Upper lobe of left lung (tissue), 4 donors: ENCODE results near the gene LGR5.

ENCODE experiments used
- CTCF ChIP-seq, 6 experiments: fragments of 450-650 bp in 4 of 6; fragments of 200-600 bp in 2 of 6; sonication (generic) in 2 of 6; IDR thresholded peaks; one replicate each; pipeline ENCODE4 v1.5.1; 2016 to 2019; ENCODE audit warnings: antibody characterized with exemption in 6 of 6
- EP300 ChIP-seq, 4 donors: sonication (generic); formaldehyde crosslinking; IDR thresholded peaks; one replicate each; pipeline ENCODE4 v1.5.1; 2017; ENCODE audit warnings: antibody characterized with exemption in 4 of 4, control low read depth in 2 of 4
- POLR2A ChIP-seq, 4 donors: fragments of 450-650 bp; IDR thresholded peaks; one replicate each; pipeline ENCODE4 v1.5.1; 2016 to 2017; ENCODE audit warnings: antibody characterized with exemption in 4 of 4, mild to moderate bottlenecking in 2 of 4
- POLR2AphosphoS5 ChIP-seq, 2 donors: sonication (generic); formaldehyde crosslinking; IDR thresholded peaks; one replicate each; pipeline ENCODE4 v1.5.1; 2017; ENCODE audit warnings: antibody characterized with exemption in 2 of 2

- TF ChIP-seq CTCF (IDR thresholded peaks at IDR 0.05): no peak
- TF ChIP-seq POLR2A (IDR thresholded peaks at IDR 0.05): no peak
- TF ChIP-seq EP300 (IDR thresholded peaks at IDR 0.05): no peak
- no peak for TF ChIP-seq POLR2AphosphoS5 (IDR thresholded peaks at IDR 0.05)
These were observed 311 bp upstream of the LGR5 start for GRCh38 chr12:71439362-71439612.
